Kidney epithelial cell (primary cell): ENCODE data around the gene EEF1AKMT2. TPM values are rescaled to one million over a fixed set of nuclear protein-coding genes. Genes with fewer than 3 reads are reported as not detected.

Experiments
- DNase-seq: peaks from one replicate; pipeline ENCODE4 v3.0.0-alpha.2; 2010; ENCODE audit warnings: low read depth
- H3K27me3 ChIP-seq: 2 replicates; pipeline ENCODE4 v1.6.0; 2011; ENCODE audit warnings: low read length; ENCODE audit not compliant: control insufficient read depth, insufficient read depth
- H3K36me3 ChIP-seq: 2 replicates; pipeline ENCODE4 v1.5.1; 2011; ENCODE audit warnings: low read length; ENCODE audit not compliant: control insufficient read depth, insufficient read depth
- H3K4me3 ChIP-seq: 2 replicates; pipeline ENCODE4 v1.5.1; 2011; ENCODE audit warnings: low read depth, mild to moderate bottlenecking, control low read depth, low read length
- CTCF ChIP-seq: IDR thresholded peaks from 2 replicates; pipeline ENCODE4 v1.5.1; 2011; ENCODE audit warnings: mild to moderate bottlenecking, moderate library complexity, low read length, control low read depth, inconsistent platforms; ENCODE audit not compliant: insufficient read depth, poor library complexity, severe bottlenecking
- total RNA-seq: library from RNA; depleted of rRNA; stranded (reverse); fragments of >200 nt; gene quantifications from 2 replicates; pipeline ENCODE4 v1.2.3, GENCODE V29; 2015

The EEF1AKMT2 gene
- total RNA-seq, 1 donor from 2014 or later = 13.5 TPM

GRCh38 chr10:124741922-124742412 lies 49.7 kb downstream of the EEF1AKMT2 start:
- no peaks in the 10 kb centered on the region for H3K36me3 ChIP-seq
- H3K4me3 ChIP-seq = no peak overlapping the region
- no peaks in the 10 kb centered on the region for H3K27me3 ChIP-seq
- no peak for TF ChIP-seq CTCF
- DNase-seq = no peak

GRCh38 chr10:124741281-124741921 lies 50.3 kb downstream of the EEF1AKMT2 start:
- no peak for DNase-seq
- no peak overlapping the region for H3K4me3 ChIP-seq

GRCh38 chr10:124740369-124741280 lies 51.1 kb downstream of the EEF1AKMT2 start:
- Histone ChIP-seq H3K27me3 (no peaks in the 10 kb centered on the region), H3K4me3 (no peak overlapping the region), H3K36me3 (no peaks in the 10 kb centered on the region)
- DNase-seq = no peak
- no peak for TF ChIP-seq CTCF

More at GRCh38 chr10:124741281-124741921, 50.3 kb downstream of the EEF1AKMT2 start:
- Histone ChIP-seq H3K36me3 (no peaks in the 10 kb centered on the region), H3K27me3 (no peaks in the 10 kb centered on the region)
- peak; percentile 85 for TF ChIP-seq CTCF

GRCh38 chr10:124739986-124740368 lies 51.7 kb downstream of the EEF1AKMT2 start:
- no peak for TF ChIP-seq CTCF
- no peaks in the 10 kb centered on the region for H3K36me3 ChIP-seq
- DNase-seq = no peak
- H3K4me3 ChIP-seq = no peak overlapping the region
- no peaks in the 10 kb centered on the region for H3K27me3 ChIP-seq

- no peaks in the 10 kb centered on the region for H3K27me3 ChIP-seq
- no peak for DNase-seq
- no peak for TF ChIP-seq CTCF
- no peaks in the 10 kb centered on the region for H3K36me3 ChIP-seq
- no peak overlapping the region for H3K4me3 ChIP-seq
These were observed 52.4 kb downstream of the EEF1AKMT2 start for GRCh38 chr10:124739119-124739921.
